Measurements from ENCODE around the gene FIBIN.
"Not testable (repeated sequence)": the region's sequence is repeated elsewhere in the genome, so short reads cannot be mapped to it uniquely, and the experiment has no call there.

The FIBIN gene

GRCh38 chr11:26960281-26960680 lies 33.6 kb upstream of the FIBIN start:
- TF ChIP-seq, protein P1, sequence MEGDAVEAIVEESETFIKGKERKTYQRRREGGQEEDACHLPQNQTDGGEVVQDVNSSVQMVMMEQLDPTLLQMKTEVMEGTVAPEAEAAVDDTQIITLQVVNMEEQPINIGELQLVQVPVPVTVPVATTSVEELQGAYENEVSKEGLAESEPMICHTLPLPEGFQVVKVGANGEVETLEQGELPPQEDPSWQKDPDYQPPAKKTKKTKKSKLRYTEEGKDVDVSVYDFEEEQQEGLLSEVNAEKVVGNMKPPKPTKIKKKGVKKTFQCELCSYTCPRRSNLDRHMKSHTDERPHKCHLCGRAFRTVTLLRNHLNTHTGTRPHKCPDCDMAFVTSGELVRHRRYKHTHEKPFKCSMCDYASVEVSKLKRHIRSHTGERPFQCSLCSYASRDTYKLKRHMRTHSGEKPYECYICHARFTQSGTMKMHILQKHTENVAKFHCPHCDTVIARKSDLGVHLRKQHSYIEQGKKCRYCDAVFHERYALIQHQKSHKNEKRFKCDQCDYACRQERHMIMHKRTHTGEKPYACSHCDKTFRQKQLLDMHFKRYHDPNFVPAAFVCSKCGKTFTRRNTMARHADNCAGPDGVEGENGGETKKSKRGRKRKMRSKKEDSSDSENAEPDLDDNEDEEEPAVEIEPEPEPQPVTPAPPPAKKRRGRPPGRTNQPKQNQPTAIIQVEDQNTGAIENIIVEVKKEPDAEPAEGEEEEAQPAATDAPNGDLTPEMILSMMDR (IDR thresholded peaks at IDR 0.05; ENCODE audit: low read depth, low read length): no peak
- DNase-seq (ENCODE audit: low read depth, low spot score): no peak
- H3K4me3 ChIP-seq (ENCODE audit: low read depth, low read length): no peak overlapping the region
- in situ Hi-C loops (cut with HindIII; ENCODE audit: low sequenced_read_pairs): no loop called here

DNA sequence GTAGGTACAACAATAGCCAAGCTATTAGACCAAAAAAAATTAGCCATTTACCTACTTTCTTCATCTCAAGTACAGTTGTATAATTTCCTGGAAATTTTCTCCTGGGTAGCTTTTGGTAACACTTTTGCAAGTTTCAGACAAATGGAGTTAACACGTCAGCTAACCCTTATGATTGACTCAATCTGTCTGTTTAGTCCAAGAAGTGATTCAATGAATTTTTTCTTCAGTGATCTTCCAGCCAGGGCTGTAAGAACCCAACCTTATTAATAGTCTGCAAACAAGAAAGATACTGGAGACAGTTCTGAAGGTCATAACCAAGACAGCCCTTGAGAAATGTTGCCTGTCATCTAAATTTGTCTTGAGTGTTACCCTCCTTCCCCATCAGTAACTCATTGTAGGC lies 30.1 kb upstream of the FIBIN start:
- in situ Hi-C loops (cut with HindIII; ENCODE audit: low sequenced_read_pairs): no loop called here
- TF ChIP-seq, protein P1 (IDR thresholded peaks at IDR 0.05; ENCODE audit: low read depth, low read length): no peak
- no peak overlapping the region for H3K4me3 ChIP-seq (ENCODE audit: low read depth, low read length)
- DNase-seq (ENCODE audit: low read depth, low spot score): no peak

GRCh38 chr11:26964339-26964738 lies 29.6 kb upstream of the FIBIN start:
- TF ChIP-seq, protein P1 (IDR thresholded peaks at IDR 0.05; ENCODE audit: low read depth, low read length): no peak
- in situ Hi-C loops (cut with HindIII; ENCODE audit: low sequenced_read_pairs): no loop called here
- DNase-seq (ENCODE audit: low read depth, low spot score): no peak

DNA sequence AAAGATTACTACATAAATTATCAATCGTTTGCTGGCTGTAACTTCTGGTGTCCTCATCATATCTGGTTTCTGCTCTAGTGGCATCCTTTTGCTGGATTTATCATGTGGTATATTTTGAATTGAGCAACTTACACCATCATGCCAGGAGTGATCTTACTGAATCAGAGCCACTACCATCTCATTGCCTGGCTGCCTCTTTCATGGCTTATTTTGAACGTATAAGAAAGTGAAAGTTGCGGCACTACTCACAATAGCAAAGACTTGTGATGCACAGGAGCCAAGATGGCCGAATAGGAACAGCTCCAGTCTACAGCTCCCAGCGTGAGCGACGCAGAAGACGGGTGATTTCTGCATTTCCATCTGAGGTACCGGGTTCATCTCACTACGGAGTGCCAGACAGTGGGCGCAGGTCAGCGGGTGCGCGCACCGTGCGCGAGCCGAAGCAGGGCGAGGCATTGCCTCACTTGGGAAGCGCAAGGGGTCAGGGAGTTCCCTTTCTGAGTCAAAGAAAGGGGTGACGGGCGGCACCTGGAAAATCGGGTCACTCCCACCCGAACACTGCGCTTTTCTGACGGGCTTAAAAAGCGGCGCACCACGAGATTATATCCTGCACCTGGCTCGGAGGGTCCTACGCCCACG lies 28.9 kb upstream of the FIBIN start:
- H3K4me3 ChIP-seq (ENCODE audit: low read depth, low read length); in situ Hi-C loops (cut with HindIII; ENCODE audit: low sequenced_read_pairs); DNase-seq (ENCODE audit: low read depth, low spot score): not testable (repeated sequence)

More at GRCh38 chr11:26964339-26964738, 29.6 kb upstream of the FIBIN start:
- no peak overlapping the region for H3K4me3 ChIP-seq (ENCODE audit: low read depth, low read length)

DNA sequence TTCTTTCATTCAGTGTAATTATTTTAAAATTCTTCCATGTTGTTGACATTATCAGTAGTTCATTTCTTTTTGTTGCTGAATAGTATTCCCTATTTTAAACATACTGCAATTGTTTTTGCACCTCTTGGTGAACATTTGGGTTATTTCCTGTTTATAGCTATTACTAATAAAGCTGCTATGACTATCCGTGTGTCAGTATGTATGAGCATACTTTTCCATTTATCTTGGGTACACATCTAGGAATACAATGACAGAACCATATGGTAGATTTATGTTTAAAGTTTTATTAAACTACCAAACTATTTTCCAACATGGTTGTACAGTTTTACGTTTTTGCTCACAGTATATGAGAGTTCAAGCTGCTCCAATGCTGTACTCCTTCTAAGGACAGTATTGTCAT lies 22.0 kb upstream of the FIBIN start:
- H3K4me3 ChIP-seq (ENCODE audit: low read depth, low read length): no peak overlapping the region
- in situ Hi-C loops (cut with HindIII; ENCODE audit: low sequenced_read_pairs): no loop called here
- TF ChIP-seq, protein P1 (IDR thresholded peaks at IDR 0.05; ENCODE audit: low read depth, low read length): no peak
- no peak for DNase-seq (ENCODE audit: low read depth, low spot score)

DNA sequence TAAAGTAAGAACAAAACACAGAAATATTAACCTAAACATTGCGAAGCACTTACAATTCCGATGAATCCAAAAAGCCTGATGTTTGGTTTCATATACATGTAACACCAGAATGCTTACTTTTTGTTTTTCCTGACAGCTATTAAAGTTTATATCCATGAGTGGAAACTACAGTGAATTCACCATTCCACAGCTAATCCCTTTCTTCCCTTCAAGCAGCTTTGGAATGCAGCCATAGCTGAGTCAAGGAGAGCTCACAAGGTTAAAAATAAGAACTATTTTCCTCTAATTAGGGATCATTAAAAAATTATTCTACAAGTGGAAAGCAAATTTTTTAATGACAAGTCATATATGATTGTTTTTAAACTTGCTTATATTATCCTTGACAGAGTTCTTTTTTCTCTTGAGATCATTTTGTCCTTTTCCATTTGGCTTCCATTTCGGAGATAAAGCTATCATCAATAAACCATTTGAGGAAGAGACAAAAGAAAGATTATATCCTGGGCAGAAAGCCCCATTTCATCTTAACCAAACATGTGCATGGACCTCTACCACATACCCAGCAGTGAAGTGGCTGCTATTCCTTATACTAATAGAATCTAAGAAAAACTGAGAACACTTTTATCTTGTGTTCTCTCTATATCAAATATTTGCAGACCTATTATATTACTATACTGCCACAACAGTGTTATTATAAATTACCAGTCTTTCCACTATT lies 19.7 kb upstream of the FIBIN start:
- DNase-seq (ENCODE audit: low read depth, low spot score): peak; percentile 42
- in situ Hi-C loops (cut with HindIII; ENCODE audit: low sequenced_read_pairs): no loop called here
- H3K4me3 ChIP-seq (ENCODE audit: low read depth, low read length): no peak overlapping the region
- TF ChIP-seq, protein P1 (IDR thresholded peaks at IDR 0.05; ENCODE audit: low read depth, low read length): no peak

DNA sequence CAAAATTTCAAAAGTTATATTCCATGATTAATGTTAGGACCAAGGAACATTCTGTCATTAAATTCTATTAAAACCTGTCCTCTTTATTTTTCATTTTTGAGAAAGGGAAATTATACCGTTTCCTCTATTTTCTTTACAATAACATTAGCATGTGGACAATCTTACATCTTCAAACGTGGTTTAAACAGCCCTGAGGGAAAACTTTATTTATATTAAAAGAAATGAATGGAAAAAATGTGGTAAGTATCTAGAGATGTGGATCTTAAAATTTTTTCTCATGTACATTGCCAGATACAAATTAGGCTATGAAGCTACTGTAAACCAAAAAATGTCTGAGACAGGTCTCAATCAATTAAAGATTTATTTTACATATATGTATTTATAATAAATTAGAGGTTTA lies 18.9 kb upstream of the FIBIN start:
- DNase-seq (ENCODE audit: low read depth, low spot score): no peak
- in situ Hi-C loops (cut with HindIII; ENCODE audit: low sequenced_read_pairs): no loop called here
- no peak overlapping the region for H3K4me3 ChIP-seq (ENCODE audit: low read depth, low read length)
- TF ChIP-seq, protein P1 (IDR thresholded peaks at IDR 0.05; ENCODE audit: low read depth, low read length): no peak
